Heart left ventricle (tissue), 16 donors: ENCODE data around the gene FOXM1. TPM values are rescaled to one million over a fixed set of nuclear protein-coding genes. Genes with fewer than 3 reads are reported as not detected.
A peak's percentile ranks its signal among the peaks of the same experiment; 100 is the strongest.

Experiments
- ATAC-seq, 4 donors: fragments of 200-7000 bp; cut with Tn5 transposase; one replicate each; pipeline ENCODE4 v1.9.1; 2020 to 2022; ENCODE audit warnings: moderate library complexity in 4 of 4, mild to moderate bottlenecking in 3 of 4, moderate number of reproducible peaks in 1 of 4
- DNase-seq, 5 donors: peaks; one replicate each; pipeline ENCODE4 v3.0.0-alpha.2; 2020
- H3K27ac ChIP-seq, 12 donors: fragments of 200-600 bp; sonication (generic) in 4 of 12; one replicate each; pipeline versions ENCODE4 v1.5.0 to v1.8.0; 2016 to 2022; ENCODE audit warnings: mild to moderate bottlenecking in 2 of 12
- H3K27me3 ChIP-seq, 9 donors: fragments of 200-600 bp; sonication (generic) in 2 of 9; one replicate each; pipeline versions ENCODE4 v1.5.1 to v1.8.0; 2016 to 2022; ENCODE audit warnings: mild to moderate bottlenecking in 3 of 9
- H3K36me3 ChIP-seq, 9 donors: fragments of 200-600 bp; sonication (generic) in 2 of 9; one replicate each; pipeline versions ENCODE4 v1.5.0 to v1.8.0; 2018 to 2022; ENCODE audit warnings: mild to moderate bottlenecking in 2 of 9
- H3K4me1 ChIP-seq, 12 donors: fragments of 200-600 bp; sonication (generic) in 4 of 12; one replicate each; pipeline versions ENCODE4 v1.5.0 to v1.8.0; 2016 to 2022; ENCODE audit warnings: mild to moderate bottlenecking in 3 of 12
- H3K4me3 ChIP-seq, 12 donors: fragments of 200-600 bp; sonication (generic) in 4 of 12; one replicate each; pipeline versions ENCODE4 v1.5.0 to v1.8.0; 2017 to 2022; ENCODE audit warnings: mild to moderate bottlenecking in 9 of 12, moderate library complexity in 4 of 12
- H3K9me3 ChIP-seq, 12 donors: fragments of 200-600 bp; sonication (generic) in 4 of 12; one replicate each; pipeline versions ENCODE4 v1.5.0 to v1.8.0; 2016 to 2022; ENCODE audit warnings: mild to moderate bottlenecking in 1 of 12
- POLR2A ChIP-seq, 2 donors: fragments of 450-650 bp; IDR thresholded peaks; one replicate each; pipeline ENCODE4 v1.6.1; 2017; ENCODE audit warnings: antibody characterized with exemption in 2 of 2, mild to moderate bottlenecking in 2 of 2, moderate library complexity in 2 of 2
- WGBS, 4 donors: extraction: QIAGEN DNeasy Blood & Tissue Kit in 2 of 4; methylation state at CpG; one replicate each; pipeline versions ENCODE4 v1.1.5 to v1.1.7; 2013 to 2018; 5-methylcytosine and 5-hydroxymethylcytosine counted together
- intact Hi-C, 10 donors: fragments of 100-400 bp; cut with DNase I; formaldehyde crosslinking; loops; one replicate each; pipeline versions ENCODE4 v1.11.1 to v1.14.2; 2022
- polyA plus RNA-seq, 2 donors: library from polyadenylated mRNA; stranded (reverse); fragments of 200-250 nt; gene quantifications; one replicate each; pipeline ENCODE4 v1.2.3, GENCODE V29; 2013
- total RNA-seq, 9 donors: library from RNA; depleted of rRNA in 2 of 9; stranded (reverse); fragments of >200 nt in 2 of 9; fragmentation: NEBNext Ultra II Directional in 3 of 9; extraction: Animal tissue kit (Norgen Biotek cat#: 25700) in 3 of 9; gene quantifications; one replicate each; pipeline versions ENCODE4 v1.1.0 to v1.2.4, GENCODE V29; 2016 to 2023
- TF ChIP-seq, protein P1 (sequence below), 12 donors: fragments of 200-600 bp; sonication (generic) in 4 of 12; IDR thresholded peaks; one replicate each; pipeline versions ENCODE4 v1.5.0 to v1.8.0; 2018 to 2022; ENCODE audit warnings: antibody characterized with exemption in 12 of 12, mild to moderate bottlenecking in 5 of 12
- donor health status: ischemic (EF 13 %, LVEDD 7.1; RV severe dilation, severe dysfunction).
- donor health status: healthy with polysubstance abuse.
- donor health status: DM: no; HTN: yes; CAD: no.
- donor health status: DM: no; HTN: no; CAD: no.
- donor health status: ischemic (EF 25% LVEDD 6.9; RV normal size, moderate dysfunction).
- donor health status: ischemic (EF 25% LVEDD 5.7; RV mildly dilated, moderate dysfunction).
- donor health status: healthy.
- donor health status: DM: yes; HTN: yes; CAD: no.
- donor health status: ischemic (EF 35%, LVEDD 5.7; RV mildly dilated, moderate dysfunction).
- donor health status: nonischemic (EF 11% LVEDD 7.7; RV severe dilation, severe dysfunction).
- donor health status: DM: yes; HTN: yes; CAD: no.
- donor health status: PGD.
- donor health status: ischemic (EF 29% LVEDD 5.4; RV normal size, mild dysfunction).
- donor health status: nonischemic (EF 23%, LVEDD 6.1; RV moderate dilation, normal function).

The FOXM1 gene
- total and polyA plus RNA-seq, 11 donors = 0.08 to 13.5 (median 0.38) TPM

DNA sequence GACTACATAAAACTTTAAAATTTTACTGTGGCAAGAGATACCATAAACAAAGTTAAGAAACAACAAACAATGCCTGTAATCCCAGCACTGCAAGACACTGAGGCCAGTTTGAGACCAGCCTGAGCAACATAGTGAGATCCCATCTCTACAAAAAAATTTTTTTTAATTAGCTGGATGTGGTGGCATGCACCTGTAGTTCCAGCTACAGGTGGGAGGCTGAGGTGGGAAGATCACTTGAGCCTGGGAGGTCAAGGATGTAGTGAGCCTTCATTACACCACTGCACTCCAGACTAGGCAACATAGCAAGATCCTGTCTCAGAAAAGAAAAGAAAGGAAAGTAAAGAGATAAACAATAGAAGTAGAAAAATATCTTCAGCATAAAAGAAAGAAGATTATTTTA lies 16.8 kb downstream of the FOXM1 start:
- Histone ChIP-seq H3K4me1 (no peaks in the 10 kb centered on the region), H3K36me3 (peaks cover 0 to 35% (median 0%) of the 10 kb centered on the region in 9 donors), H3K27ac (no peak overlapping the region), H3K27me3 (no peaks in the 10 kb centered on the region), H3K4me3 (no peak overlapping the region), H3K9me3 (no peaks in the 10 kb centered on the region)
- no peak for TF ChIP-seq POLR2A (IDR thresholded peaks at IDR 0.05)
- TF ChIP-seq, protein P1, sequence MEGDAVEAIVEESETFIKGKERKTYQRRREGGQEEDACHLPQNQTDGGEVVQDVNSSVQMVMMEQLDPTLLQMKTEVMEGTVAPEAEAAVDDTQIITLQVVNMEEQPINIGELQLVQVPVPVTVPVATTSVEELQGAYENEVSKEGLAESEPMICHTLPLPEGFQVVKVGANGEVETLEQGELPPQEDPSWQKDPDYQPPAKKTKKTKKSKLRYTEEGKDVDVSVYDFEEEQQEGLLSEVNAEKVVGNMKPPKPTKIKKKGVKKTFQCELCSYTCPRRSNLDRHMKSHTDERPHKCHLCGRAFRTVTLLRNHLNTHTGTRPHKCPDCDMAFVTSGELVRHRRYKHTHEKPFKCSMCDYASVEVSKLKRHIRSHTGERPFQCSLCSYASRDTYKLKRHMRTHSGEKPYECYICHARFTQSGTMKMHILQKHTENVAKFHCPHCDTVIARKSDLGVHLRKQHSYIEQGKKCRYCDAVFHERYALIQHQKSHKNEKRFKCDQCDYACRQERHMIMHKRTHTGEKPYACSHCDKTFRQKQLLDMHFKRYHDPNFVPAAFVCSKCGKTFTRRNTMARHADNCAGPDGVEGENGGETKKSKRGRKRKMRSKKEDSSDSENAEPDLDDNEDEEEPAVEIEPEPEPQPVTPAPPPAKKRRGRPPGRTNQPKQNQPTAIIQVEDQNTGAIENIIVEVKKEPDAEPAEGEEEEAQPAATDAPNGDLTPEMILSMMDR (IDR thresholded peaks at IDR 0.05) = no peak
- ATAC-seq (no peak), DNase-seq (no peak)
- intact Hi-C loops = no loop called here

DNA sequence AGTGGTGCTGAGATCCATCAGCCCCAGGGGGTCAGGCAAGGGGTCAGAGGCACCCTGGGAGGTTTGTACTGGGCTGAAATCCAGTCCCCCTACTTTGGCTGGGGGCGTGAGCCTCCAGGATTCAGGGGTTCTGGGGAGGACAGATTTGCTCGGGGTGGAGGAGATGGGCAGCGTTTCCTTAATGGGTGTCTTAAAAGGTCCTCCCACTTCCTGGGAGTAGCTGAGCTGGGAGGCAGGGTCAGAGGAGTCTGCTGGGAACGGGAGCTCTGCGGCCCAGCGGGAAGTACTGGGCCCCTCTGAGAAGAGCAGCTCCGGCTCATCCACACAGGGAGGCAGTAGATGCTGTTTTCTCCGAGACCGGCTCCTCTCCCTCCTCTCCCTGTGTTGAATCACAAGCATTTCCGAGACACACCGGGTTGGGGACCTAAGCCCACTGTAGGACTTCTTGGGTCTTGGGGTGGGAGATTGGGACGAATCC lies 18.0 kb downstream of the FOXM1 start:
- WGBS, 4 donors = 77 to 87% (median 81%) methylated on average over 9 to 12 of the region's 12 CpGs
- Histone ChIP-seq H3K4me1 (no peaks in the 10 kb centered on the region), H3K36me3 (peaks cover 0 to 30% (median 0%) of the 10 kb centered on the region in 9 donors), H3K27ac (peak overlapping the region in 5 of 12 donors; percentile 26 to 50 (median 30)), H3K9me3 (no peaks in the 10 kb centered on the region), H3K27me3 (no peaks in the 10 kb centered on the region), H3K4me3 (no peak overlapping the region)
- ATAC-seq (peak; percentile 20 to 59 (median 44)), DNase-seq (peak in 2 of 5 donors; percentile 26 to 36)
- TF ChIP-seq, protein P1 (IDR thresholded peaks at IDR 0.05) = no peak
- no peak for TF ChIP-seq POLR2A (IDR thresholded peaks at IDR 0.05)
- intact Hi-C loops = loop anchor here in 9 of 10 donors (5.0 to 10.0 kb wide), 4 partner anchors 83 to 176 kb away; no protein-coding TSS in a partner anchor

DNA sequence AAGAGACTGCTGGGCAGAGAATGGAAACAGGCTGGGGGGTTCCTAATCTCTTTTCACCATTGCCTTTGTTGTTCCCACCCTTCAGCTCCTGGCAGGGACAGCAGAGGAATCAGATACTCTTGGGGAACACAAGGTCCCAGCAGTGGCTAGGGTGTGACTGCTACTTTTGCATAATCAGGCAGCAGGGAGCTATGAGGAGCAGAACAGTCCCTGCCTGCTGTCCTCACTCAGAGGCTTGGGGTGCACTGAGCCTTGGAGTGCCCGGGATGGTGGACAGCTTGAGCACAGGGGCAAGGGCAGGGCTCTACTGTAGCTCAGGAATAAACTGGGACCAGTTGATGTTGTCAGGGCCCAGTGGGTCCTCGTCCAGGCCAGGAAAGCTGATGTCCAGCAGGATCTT lies 18.6 kb downstream of the FOXM1 start:
- intact Hi-C loops = loop anchor here in 9 of 10 donors (5.0 to 10.0 kb wide), 4 partner anchors 84 to 176 kb away; no protein-coding TSS in a partner anchor
- no peak overlapping the region for H3K4me3 ChIP-seq
- no peak for DNase-seq
- TF ChIP-seq, protein P1 (IDR thresholded peaks at IDR 0.05) = no peak
- TF ChIP-seq POLR2A (IDR thresholded peaks at IDR 0.05) = no peak
- peaks cover 0 to 3% (median 0%) of the 10 kb centered on the region in 12 donors for H3K4me1 ChIP-seq
- no peak for ATAC-seq
- 81 to 100% (median 91%) methylated on average over 2 of the region's 2 CpGs for WGBS, 4 donors
- peaks cover 0 to 26% (median 0%) of the 10 kb centered on the region in 9 donors for H3K36me3 ChIP-seq
- no peaks in the 10 kb centered on the region for H3K9me3 ChIP-seq
- no peaks in the 10 kb centered on the region for H3K27me3 ChIP-seq
- H3K27ac ChIP-seq = peak overlapping the region in 3 of 12 donors; percentile 26 to 49 (median 30)

DNA sequence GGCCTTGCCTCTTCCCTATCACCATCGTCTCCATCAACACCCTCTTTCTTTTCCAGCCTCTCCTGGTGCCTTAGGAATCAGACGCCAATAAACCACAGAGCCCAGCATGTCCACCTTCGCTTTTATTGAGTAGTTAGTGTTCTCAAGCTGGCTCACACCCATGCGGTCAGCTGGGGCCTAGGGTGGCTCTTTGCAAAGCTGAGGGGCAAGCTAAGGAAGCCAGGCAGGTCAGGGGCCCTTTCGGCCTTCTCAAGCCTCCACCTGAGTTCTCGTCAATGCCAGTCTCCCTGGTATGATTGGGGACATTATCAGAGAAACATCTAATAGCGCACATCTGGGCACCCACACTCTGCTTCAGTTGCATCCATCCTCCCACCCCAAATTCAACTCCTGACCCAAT lies 19.4 kb downstream of the FOXM1 start:
- H3K36me3 ChIP-seq = peaks cover 0 to 20% (median 0%) of the 10 kb centered on the region in 9 donors
- DNase-seq (no peak), ATAC-seq (no peak)
- no peaks in the 10 kb centered on the region for H3K9me3 ChIP-seq
- H3K4me3 ChIP-seq = no peak overlapping the region
- H3K27me3 ChIP-seq = no peaks in the 10 kb centered on the region
- TF ChIP-seq, protein P1 (IDR thresholded peaks at IDR 0.05) = no peak
- TF ChIP-seq POLR2A (IDR thresholded peaks at IDR 0.05) = no peak
- peaks cover 0 to 3% (median 0%) of the 10 kb centered on the region in 12 donors for H3K4me1 ChIP-seq
- 95 to 96% (median 95%) methylated on average over 7 of the region's 7 CpGs for WGBS, 4 donors
- no peak overlapping the region for H3K27ac ChIP-seq
- intact Hi-C loops = loop anchor here in 9 of 10 donors (5.0 to 10.0 kb wide), 4 partner anchors 85 to 177 kb away; no protein-coding TSS in a partner anchor
